ENCODE data around the gene KCNT2.
"Not testable (repeated sequence)": the region's sequence is repeated elsewhere in the genome, so short reads cannot be mapped to it uniquely, and the experiment has no call there.

- not testable (repeated sequence) for TF ChIP-seq FOSL2 (IDR thresholded peaks at IDR 0.05); FOSL2 (CRISPR knock-in tag; IDR thresholded peaks at IDR 0.05); CTCF (IDR thresholded peaks at IDR 0.05)
Measured at GRCh38 chr1:196522574-196523345, 85.5 kb downstream of the KCNT2 start.

Measured in A549 (cell line).